Measurements from ENCODE around the gene THSD7B.

DNA sequence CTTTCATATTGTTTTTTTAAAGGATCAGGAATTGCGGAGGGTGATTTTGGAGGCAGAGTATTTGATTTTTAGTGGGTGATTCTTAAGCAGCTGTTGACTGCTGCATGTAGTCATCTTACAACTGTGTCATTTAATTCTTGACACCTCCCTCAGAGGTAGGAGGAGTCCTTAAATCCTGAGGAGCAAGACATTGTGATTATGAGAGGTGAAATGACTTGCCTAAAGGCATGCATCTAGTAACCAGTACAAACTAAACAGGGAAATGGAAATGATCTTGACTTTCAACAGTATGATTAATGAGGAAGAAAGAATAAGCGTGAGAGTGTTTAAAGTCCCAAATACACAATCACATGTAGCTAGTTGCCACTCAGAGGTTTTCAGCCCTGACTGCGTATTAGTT, 440.7 kb downstream of the THSD7B start:
- no peak for TF ChIP-seq GATA2 (IDR thresholded peaks at IDR 0.05; ENCODE audit: low read depth, low read length)
- no peak for TF ChIP-seq GATA3 (IDR thresholded peaks at IDR 0.05; ENCODE audit: low read depth, low read length)
